SK-N-MC (cell line): ENCODE results near the gene ZIM2.

ENCODE experiments used
- EZH2 ChIP-seq: fragments of 200-600 bp; sonication (generic); IDR thresholded peaks from one replicate; pipeline ENCODE4 v1.6.1; 2017; ENCODE audit warnings: antibody characterized with exemption
- POLR2AphosphoS5 ChIP-seq: IDR thresholded peaks from 2 replicates; pipeline ENCODE4 v1.6.1; 2012; ENCODE audit warnings: mild to moderate bottlenecking, low read depth, low read length, borderline replicate concordance

- TF ChIP-seq POLR2AphosphoS5 (no peak), EZH2 (no peak)
These were observed 92.1 kb downstream of the ZIM2 start for GRCh38 chr19:56748378-56748777.
